PC-9 (cell line): Measurements from ENCODE around the gene SPOCK2. TPM values are rescaled to one million over a fixed set of nuclear protein-coding genes. Genes with fewer than 3 reads are reported as not detected.

Source experiments
- BruUV-seq: library from RNA; stranded (reverse); fragments of 400-500 nt; replicated peaks from 2 replicates; lab custom pipeline; 2021; lab: Mats Ljungman, UMichigan
- CTCF ChIA-PET: fragments of 300-600 bp; sonication (Branson Sonifier 250); formaldehyde crosslinking; loops from one replicate; lab custom pipeline; 2022; ENCODE audit warnings: antibody characterized with exemption; lab: Charles Lee
- POLR2A ChIA-PET: fragments of 300-600 bp; sonication (Branson Sonifier 250); formaldehyde crosslinking; loops from one replicate; lab custom pipeline; 2022; ENCODE audit warnings: antibody characterized with exemption; ENCODE audit not compliant: unreplicated experiment; lab: Charles Lee
- DNase-seq, 2 experiments: peaks; one replicate each; pipeline versions ENCODE4 v3.0.0 to v3.0.0-alpha.2; 2015 to 2022; ENCODE audit warnings: mixed read lengths in 1 of 2
- H2AFZ ChIP-seq: fragments of 200-600 bp; sonication (generic); 2 replicates; pipeline ENCODE4 v1.8.1; 2017; ENCODE audit warnings: antibody characterized with exemption
- H3F3A ChIP-seq: fragments of 200-600 bp; sonication (generic); 2 replicates; pipeline ENCODE4 v1.8.1; 2017; ENCODE audit warnings: antibody characterized with exemption, mild to moderate bottlenecking, low read depth; ENCODE audit not compliant: insufficient read depth
- H3K27ac ChIP-seq: fragments of 200-600 bp; sonication (generic); 2 replicates; pipeline ENCODE4 v1.6.1; 2016; ENCODE audit warnings: mixed run types
- H3K27me3 ChIP-seq: fragments of 200-600 bp; sonication (generic); 2 replicates; pipeline ENCODE4 v1.6.1; 2016; ENCODE audit warnings: low read depth, mixed run types; ENCODE audit not compliant: insufficient read depth
- H3K36me3 ChIP-seq: fragments of 200-600 bp; sonication (generic); 2 replicates; pipeline ENCODE4 v1.6.1; 2016; ENCODE audit warnings: low read depth, mixed run types
- H3K4me1 ChIP-seq: fragments of 200-600 bp; sonication (generic); replicated peaks from 2 replicates; pipeline ENCODE4 v1.6.1; 2016; ENCODE audit warnings: mixed run types; ENCODE audit not compliant: insufficient read depth
- H3K4me2 ChIP-seq: fragments of 200-600 bp; sonication (generic); 2 replicates; pipeline ENCODE4 v1.6.1; 2017; ENCODE audit warnings: mixed run types
- H3K4me3 ChIP-seq: fragments of 200-600 bp; sonication (generic); 2 replicates; pipeline ENCODE4 v1.6.1; 2016; ENCODE audit warnings: mixed run types
- H3K79me2 ChIP-seq: fragments of 200-600 bp; sonication (generic); 2 replicates; pipeline ENCODE4 v1.6.1; 2017; ENCODE audit warnings: low read depth, mixed run types
- H3K9me2 ChIP-seq: fragments of 200-600 bp; sonication (generic); 2 replicates; pipeline ENCODE4 v1.8.1; 2017; ENCODE audit warnings: mild to moderate bottlenecking; ENCODE audit not compliant: insufficient read depth
- H3K9me3 ChIP-seq: fragments of 200-600 bp; sonication (generic); 2 replicates; pipeline ENCODE4 v1.8.1; 2016; ENCODE audit warnings: low read depth; ENCODE audit not compliant: insufficient read depth
- H4K20me1 ChIP-seq: fragments of 200-600 bp; sonication (generic); 2 replicates; pipeline ENCODE4 v1.8.1; 2017; ENCODE audit not compliant: insufficient read depth
- CTCF ChIP-seq: fragments of 200-600 bp; sonication (generic); conservative IDR thresholded peaks from 2 replicates; pipeline ENCODE4 v1.6.1; 2017; ENCODE audit warnings: mixed run types, antibody characterized with exemption, mild to moderate bottlenecking, moderate library complexity
- EZH2 ChIP-seq: fragments of 200-600 bp; sonication (generic); IDR thresholded peaks from 2 replicates; pipeline ENCODE4 v1.8.0; 2017; ENCODE audit warnings: antibody characterized with exemption, low read depth
- intact Hi-C: fragments of 100-400 bp; cut with micrococcal nuclease; formaldehyde crosslinking; loops from one replicate; pipeline ENCODE4 v1.10.0; 2022; ENCODE audit not compliant: unreplicated experiment
- total RNA-seq: library from RNA; stranded (reverse); gene quantifications from 2 replicates; pipeline ENCODE4 v1.2.3, GENCODE V29; 2021

SPOCK2 gene
- total RNA-seq, 1 experiment from 2014 or later: 5.3 TPM

DNA sequence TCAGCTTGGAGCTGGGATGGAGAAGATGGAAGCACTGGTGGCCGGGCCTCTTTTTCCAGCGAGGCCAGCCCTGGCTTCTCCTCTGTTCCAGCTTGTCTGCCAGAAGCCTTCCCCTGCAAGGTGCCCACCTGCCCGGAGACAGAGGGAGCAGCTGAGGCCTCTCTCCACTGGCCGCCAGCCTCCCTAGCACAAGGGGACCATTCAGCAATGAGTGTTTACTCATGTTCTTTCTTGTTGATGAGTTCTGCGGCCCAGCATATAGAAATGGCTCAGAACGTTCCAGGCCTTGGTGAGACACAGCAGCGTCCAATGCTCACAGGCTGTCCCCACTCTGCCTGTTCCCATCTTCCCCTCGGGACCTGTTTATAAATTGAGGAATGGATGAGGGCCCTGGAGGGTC is 76.9 kb downstream of the SPOCK2 start:
- H3K36me3 ChIP-seq: no peaks in the 10 kb centered on the region
- BruUV-seq: no TSS peak
- no peak overlapping the region for H2AFZ ChIP-seq
- H3K4me2 ChIP-seq: no peak overlapping the region
- intact Hi-C loops: no loop called here
- no peaks in the 10 kb centered on the region for H3K9me2 ChIP-seq
- ChIA-PET POLR2A (no interaction called here), CTCF (interaction anchor here (0.5 kb wide), 1 partner anchor 693 kb away, joined by 7 read pairs; the partner anchor contains the start of gene SLC29A3)
- H3K27ac ChIP-seq: no peak overlapping the region
- no peak overlapping the region for H3K4me3 ChIP-seq
- H3K79me2 ChIP-seq: no peaks in the 10 kb centered on the region
- no peaks in the 10 kb centered on the region for H3K27me3 ChIP-seq
- TF ChIP-seq EZH2 (no peak), CTCF (no peak)
- H3K4me1 ChIP-seq: no peaks in the 10 kb centered on the region
- DNase-seq: no peak
- H3F3A ChIP-seq: no peaks in the 10 kb centered on the region
- no peaks in the 10 kb centered on the region for H3K9me3 ChIP-seq
- no peaks in the 10 kb centered on the region for H4K20me1 ChIP-seq

DNA sequence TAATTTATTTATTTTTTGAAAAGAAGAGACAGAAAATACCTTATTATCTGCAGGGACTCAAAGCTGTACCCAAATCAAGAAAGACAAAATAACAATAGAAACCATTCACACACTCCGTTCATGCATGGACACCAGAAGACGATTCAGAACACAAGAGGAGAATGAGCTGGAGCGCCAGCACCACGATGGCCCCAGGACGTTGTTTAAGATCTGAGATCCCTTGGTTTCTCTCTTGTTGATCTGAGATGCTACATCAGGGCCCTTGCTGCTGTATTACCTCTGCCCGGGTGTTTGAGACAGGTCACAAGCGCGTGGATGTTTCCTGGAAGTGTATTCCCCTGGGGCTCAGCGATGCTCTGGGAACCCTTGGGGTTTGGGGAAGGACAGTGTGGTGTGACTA is 77.3 kb downstream of the SPOCK2 start:
- H3K9me2 ChIP-seq: no peaks in the 10 kb centered on the region
- no peaks in the 10 kb centered on the region for H3K4me1 ChIP-seq
- TF ChIP-seq EZH2 (no peak), CTCF (no peak)
- H3K27ac ChIP-seq: no peak overlapping the region
- no peaks in the 10 kb centered on the region for H3K9me3 ChIP-seq
- BruUV-seq: TSS peak; percentile 10
- H3K4me3 ChIP-seq: no peak overlapping the region
- H3K79me2 ChIP-seq: no peaks in the 10 kb centered on the region
- ChIA-PET POLR2A (no interaction called here), CTCF (no interaction called here)
- DNase-seq: no peak
- no peaks in the 10 kb centered on the region for H3K27me3 ChIP-seq
- H3K36me3 ChIP-seq: no peaks in the 10 kb centered on the region
- no peak overlapping the region for H2AFZ ChIP-seq
- H4K20me1 ChIP-seq: no peaks in the 10 kb centered on the region
- no peak overlapping the region for H3K4me2 ChIP-seq
- intact Hi-C loops: no loop called here
- H3F3A ChIP-seq: no peaks in the 10 kb centered on the region

DNA sequence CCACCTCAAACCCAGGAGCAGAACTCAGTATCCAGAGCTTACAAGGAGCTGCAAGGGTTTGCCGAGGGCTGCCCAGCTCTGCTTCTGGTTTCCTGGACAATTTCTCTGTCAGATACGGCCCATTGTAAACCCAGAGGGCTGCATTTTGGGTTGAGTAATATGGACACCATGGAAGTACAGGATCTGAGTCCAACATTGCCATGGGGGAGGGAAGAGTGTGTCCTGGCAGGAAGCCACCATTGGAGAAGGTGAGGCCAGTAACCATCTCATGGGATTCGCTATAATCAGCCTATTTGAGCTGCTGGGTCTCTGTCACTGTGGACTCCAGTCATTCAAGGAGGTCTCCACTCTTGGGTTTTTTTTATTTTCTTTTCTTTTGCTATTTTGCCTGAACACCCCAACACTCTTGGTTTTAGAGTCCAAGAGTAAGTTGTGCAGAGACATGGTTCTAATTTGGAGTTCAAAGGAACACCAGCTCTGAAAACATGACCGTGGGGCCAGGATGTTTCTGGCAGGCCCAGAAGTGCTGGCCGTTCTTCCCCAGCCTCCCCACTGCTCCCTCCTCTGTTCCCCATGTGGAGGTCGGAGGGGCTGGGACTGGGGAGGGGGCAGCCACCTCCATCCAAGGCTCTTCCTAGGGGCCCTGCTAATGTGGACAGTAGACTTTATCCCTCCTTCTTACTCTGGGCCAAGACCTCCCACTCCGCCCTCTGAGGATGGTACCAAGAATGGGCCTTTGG is 77.9 kb downstream of the SPOCK2 start:
- Histone ChIP-seq H3K4me2 (no peak overlapping the region), H3K27ac (no peak overlapping the region)
- TF ChIP-seq EZH2 (no peak), CTCF (no peak)

More for the DNA sequence above, 77.9 kb downstream of the SPOCK2 start:
- no peaks in the 10 kb centered on the region for H3K9me2 ChIP-seq
- no peak for DNase-seq
- H3K4me3 ChIP-seq: no peak overlapping the region
- ChIA-PET POLR2A (no interaction called here), CTCF (no interaction called here)
- H4K20me1 ChIP-seq: no peaks in the 10 kb centered on the region
- H2AFZ ChIP-seq: no peak overlapping the region
- intact Hi-C loops: no loop called here
- H3K27me3 ChIP-seq: no peaks in the 10 kb centered on the region
- H3F3A ChIP-seq: no peaks in the 10 kb centered on the region
- no peaks in the 10 kb centered on the region for H3K36me3 ChIP-seq
- no peaks in the 10 kb centered on the region for H3K9me3 ChIP-seq
- H3K4me1 ChIP-seq: no peaks in the 10 kb centered on the region
- H3K79me2 ChIP-seq: no peaks in the 10 kb centered on the region
- BruUV-seq: no TSS peak
